Stimulated activated CD8-positive, alpha-beta memory T cell treated with anti-CD3 and anti-CD28 coated beads, Interleukin-12 subunit alpha, Interleukin-12 subunit beta, amount 100 ng/mL, for 24 hours (primary cell): ENCODE measurements around the gene NOD1.

Experiments
- DNase-seq: peaks from one replicate; pipeline ENCODE4 v3.0.0-alpha.2; 2020; ENCODE audit errors: extremely low read depth

NOD1 gene

GRCh38 chr7:30469303-30469702, 9.3 kb downstream of the NOD1 start:
- DNase-seq, result no peak

GRCh38 chr7:30468791-30469190, 9.8 kb downstream of the NOD1 start:
- no peak for DNase-seq

- DNase-seq, result no peak
These were observed 10.5 kb downstream of the NOD1 start for GRCh38 chr7:30468041-30468440.

GRCh38 chr7:30467271-30467670, 11.3 kb downstream of the NOD1 start:
- no peak for DNase-seq

- no peak for DNase-seq
These were observed 12.3 kb downstream of the NOD1 start for GRCh38 chr7:30466266-30466665.

- DNase-seq, result no peak
These were observed 12.8 kb downstream of the NOD1 start for GRCh38 chr7:30465811-30466180.

- DNase-seq, result no peak
These were observed 13.4 kb downstream of the NOD1 start for GRCh38 chr7:30465046-30465810.

- DNase-seq, result no peak
These were observed 14.3 kb downstream of the NOD1 start for GRCh38 chr7:30464231-30464671.

- no peak for DNase-seq
These were observed 15.0 kb downstream of the NOD1 start for GRCh38 chr7:30463405-30464145.

GRCh38 chr7:30462179-30462578, 16.4 kb downstream of the NOD1 start:
- no peak for DNase-seq

- no peak for DNase-seq
These were observed 18.3 kb downstream of the NOD1 start for GRCh38 chr7:30460246-30460633.

GRCh38 chr7:30459591-30460245, 18.9 kb downstream of the NOD1 start:
- DNase-seq, result no peak

GRCh38 chr7:30458311-30458710, 20.3 kb downstream of the NOD1 start:
- no peak for DNase-seq

GRCh38 chr7:30453921-30454320, 24.7 kb downstream of the NOD1 start:
- no peak for DNase-seq

GRCh38 chr7:30453016-30453415, 25.6 kb downstream of the NOD1 start:
- DNase-seq, result no peak

- no peak for DNase-seq
These were observed 26.2 kb downstream of the NOD1 start for GRCh38 chr7:30452280-30452930.

- DNase-seq, result no peak
These were observed 26.9 kb downstream of the NOD1 start for GRCh38 chr7:30451539-30452279.

GRCh38 chr7:30450983-30451497, 27.5 kb downstream of the NOD1 start:
- no peak for DNase-seq

GRCh38 chr7:30450240-30450982, 28.2 kb downstream of the NOD1 start:
- no peak for DNase-seq

GRCh38 chr7:30448461-30449189, 30.0 kb downstream of the NOD1 start:
- DNase-seq, result no peak
